SK-N-SH treated with all-trans-retinoic acid at 6 μM for 48 hours (cell line): ENCODE data around the gene PBRM1.

ENCODE experiments used
- CSRNP3 ChIP-seq: fragments of 250-450 bp; sonication (Bioruptor Pico); IDR thresholded peaks from 2 replicates; pipeline ENCODE4 v1.5.1; 2021; ENCODE audit warnings: mild to moderate bottlenecking, moderate library complexity
- TCF4 ChIP-seq: fragments of 250-450 bp; sonication (Bioruptor Pico); IDR thresholded peaks from 2 replicates; pipeline ENCODE4 v1.8.0; 2021; ENCODE audit warnings: mild to moderate bottlenecking, moderate library complexity, borderline replicate concordance
- ZFP3 ChIP-seq: fragments of 250-450 bp; sonication (Bioruptor Pico); IDR thresholded peaks from 2 replicates; pipeline ENCODE4 v1.5.0; 2020; ENCODE audit warnings: mild to moderate bottlenecking, moderate library complexity

DNA sequence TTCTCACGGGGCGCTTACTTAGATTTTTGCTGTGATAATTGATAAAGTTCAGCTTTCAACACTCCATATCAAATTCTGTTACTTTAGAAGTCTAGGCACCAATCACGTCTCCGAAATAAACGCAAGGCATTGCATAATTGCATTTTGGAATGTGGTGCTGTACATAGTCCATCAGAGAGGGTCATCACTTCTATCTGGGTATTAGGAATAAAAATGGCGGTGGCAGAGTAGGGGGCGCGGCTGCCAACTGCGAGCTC is 149.7 kb downstream of the PBRM1 start:
- no peak for TF ChIP-seq ZFP3 (CRISPR knock-in tag)
- TF ChIP-seq CSRNP3 (CRISPR knock-in tag): no peak
- no peak for TF ChIP-seq TCF4 (CRISPR knock-in tag)
